Testis (tissue), 3 donors: ENCODE data around the gene RALGPS1. TPM values are rescaled to one million over a fixed set of nuclear protein-coding genes. Genes with fewer than 3 reads are reported as not detected.
A peak's percentile ranks its signal among the peaks of the same experiment; 100 is the strongest.

Source experiments
- DNase-seq: peaks from one replicate; pipeline ENCODE4 v3.0.0-alpha.2; 2019
- H3K27ac ChIP-seq, 2 donors: fragments of 200-600 bp; sonication (generic); one replicate each; pipeline ENCODE4 v1.5.1; 2019
- H3K27me3 ChIP-seq: fragments of 200-600 bp; sonication (generic); one replicate; pipeline ENCODE4 v1.5.1; 2019
- H3K36me3 ChIP-seq: fragments of 200-600 bp; sonication (generic); one replicate; pipeline ENCODE4 v1.5.1; 2017; ENCODE audit warnings: low read depth; ENCODE audit errors: missing control alignments
- H3K4me1 ChIP-seq: fragments of 200-600 bp; sonication (generic); one replicate; pipeline ENCODE4 v1.5.1; 2019
- H3K4me3 ChIP-seq, 2 donors: fragments of 200-600 bp; sonication (generic); one replicate each; pipeline ENCODE4 v1.5.1; 2017 to 2019
- H3K9me3 ChIP-seq: fragments of 200-600 bp; sonication (generic); one replicate; pipeline ENCODE4 v1.5.1; 2017
- POLR2A ChIP-seq: fragments of 450-650 bp; IDR thresholded peaks from one replicate; pipeline ENCODE4 v1.6.1; 2017; ENCODE audit warnings: antibody characterized with exemption, mild to moderate bottlenecking, moderate library complexity
- WGBS, 2 donors: methylation state at CpG; one replicate each; pipeline ENCODE4 v1.1.5; 2018; 5-methylcytosine and 5-hydroxymethylcytosine counted together
- intact Hi-C: fragments of 100-400 bp; cut with DNase I; formaldehyde crosslinking; loops from one replicate; pipeline ENCODE4 v1.15.1; 2023; ENCODE audit warnings: low total_unique reads
- polyA plus RNA-seq: library from polyadenylated mRNA; stranded (reverse); fragments of 350-450 nt; fragmentation: Illumina TruSeq; extraction: RNeasy Lipid Tissue Mini Kit (QIAGEN cat#74804); gene quantifications from one replicate; pipeline ENCODE4 v1.2.3, GENCODE V29; 2014; ENCODE audit warnings: low read depth, low replicate concordance; ENCODE audit not compliant: insufficient read depth
- total RNA-seq, 2 donors: library from RNA; depleted of rRNA; stranded (reverse); fragments of >200 nt; gene quantifications; one replicate each; pipeline ENCODE4 v1.2.3, GENCODE V29; 2016
- TF ChIP-seq, protein P1 (sequence below), 3 experiments: fragments of 450-650 bp in 2 of 3; fragments of 200-600 bp in 1 of 3; sonication (generic) in 1 of 3; IDR thresholded peaks; one replicate each; pipeline ENCODE4 v1.5.1; 2016 to 2019; ENCODE audit warnings: antibody characterized with exemption in 3 of 3, mild to moderate bottlenecking in 2 of 3, moderate library complexity in 1 of 3

Gene RALGPS1
- total and polyA plus RNA-seq, 3 donors from 2014 or later = 35.9 to 48.6 (median 36.9) TPM

DNA sequence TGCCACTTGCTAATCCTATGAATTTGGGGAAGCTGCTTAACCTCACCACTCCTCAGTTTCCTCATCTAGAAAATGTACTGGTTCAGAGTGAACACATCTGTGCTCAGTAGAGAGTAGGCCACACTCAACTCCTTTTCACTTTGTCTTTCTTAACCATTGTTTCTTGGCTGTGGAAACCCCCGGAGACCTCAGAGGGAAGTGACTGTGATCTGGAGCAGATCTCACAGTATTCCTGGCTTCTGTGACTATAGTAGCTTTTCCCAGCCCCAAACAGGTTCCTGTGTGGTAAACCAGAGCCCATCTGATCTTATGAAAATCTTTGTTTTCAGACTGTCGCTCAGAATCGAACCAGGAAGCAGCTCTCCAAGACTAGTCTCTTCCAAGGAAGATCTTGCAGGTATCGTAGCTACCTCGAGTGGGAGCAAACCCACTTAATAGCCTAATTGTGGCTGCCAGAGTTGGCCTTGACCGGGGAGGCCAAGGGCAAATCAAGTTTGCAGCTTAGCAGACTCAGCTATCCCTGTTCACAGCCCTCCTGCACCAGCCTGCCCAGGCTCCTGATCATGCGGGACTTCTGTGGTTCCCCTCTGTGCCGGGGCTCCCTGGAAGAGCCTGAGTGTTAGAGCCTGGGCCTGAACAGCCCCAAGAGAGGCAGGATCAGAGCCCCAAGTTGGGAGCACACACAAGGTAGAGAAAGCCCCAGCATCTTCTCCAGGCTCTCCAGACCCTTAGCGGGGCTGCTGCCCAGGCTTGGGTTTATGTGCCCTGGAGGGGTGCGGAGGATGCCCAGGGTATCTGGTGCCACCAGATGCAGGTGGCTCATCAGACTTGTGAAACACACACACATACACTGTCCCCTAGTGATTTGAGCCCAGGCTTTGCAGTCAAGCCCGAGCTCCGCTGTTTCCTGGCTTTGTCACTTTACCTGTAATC is 260.1 kb downstream of the RALGPS1 start:
- H3K36me3 ChIP-seq = no peaks in the 10 kb centered on the region
- peaks cover 20% of the 10 kb centered on the region for H3K4me1 ChIP-seq
- no peak overlapping the region for H3K4me3 ChIP-seq
- WGBS, 2 donors = 78 to 83% methylated on average over 4 to 12 of the region's 12 CpGs
- H3K27ac ChIP-seq = peak overlapping the region in 1 of 2 donors; percentile 3
- no peaks in the 10 kb centered on the region for H3K9me3 ChIP-seq
- no peaks in the 10 kb centered on the region for H3K27me3 ChIP-seq
- intact Hi-C loops = no loop called here
- TF ChIP-seq, protein P1, sequence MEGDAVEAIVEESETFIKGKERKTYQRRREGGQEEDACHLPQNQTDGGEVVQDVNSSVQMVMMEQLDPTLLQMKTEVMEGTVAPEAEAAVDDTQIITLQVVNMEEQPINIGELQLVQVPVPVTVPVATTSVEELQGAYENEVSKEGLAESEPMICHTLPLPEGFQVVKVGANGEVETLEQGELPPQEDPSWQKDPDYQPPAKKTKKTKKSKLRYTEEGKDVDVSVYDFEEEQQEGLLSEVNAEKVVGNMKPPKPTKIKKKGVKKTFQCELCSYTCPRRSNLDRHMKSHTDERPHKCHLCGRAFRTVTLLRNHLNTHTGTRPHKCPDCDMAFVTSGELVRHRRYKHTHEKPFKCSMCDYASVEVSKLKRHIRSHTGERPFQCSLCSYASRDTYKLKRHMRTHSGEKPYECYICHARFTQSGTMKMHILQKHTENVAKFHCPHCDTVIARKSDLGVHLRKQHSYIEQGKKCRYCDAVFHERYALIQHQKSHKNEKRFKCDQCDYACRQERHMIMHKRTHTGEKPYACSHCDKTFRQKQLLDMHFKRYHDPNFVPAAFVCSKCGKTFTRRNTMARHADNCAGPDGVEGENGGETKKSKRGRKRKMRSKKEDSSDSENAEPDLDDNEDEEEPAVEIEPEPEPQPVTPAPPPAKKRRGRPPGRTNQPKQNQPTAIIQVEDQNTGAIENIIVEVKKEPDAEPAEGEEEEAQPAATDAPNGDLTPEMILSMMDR (IDR thresholded peaks at IDR 0.05) = no peak
- TF ChIP-seq POLR2A = no peak
- peak; percentile 9 for DNase-seq

DNA sequence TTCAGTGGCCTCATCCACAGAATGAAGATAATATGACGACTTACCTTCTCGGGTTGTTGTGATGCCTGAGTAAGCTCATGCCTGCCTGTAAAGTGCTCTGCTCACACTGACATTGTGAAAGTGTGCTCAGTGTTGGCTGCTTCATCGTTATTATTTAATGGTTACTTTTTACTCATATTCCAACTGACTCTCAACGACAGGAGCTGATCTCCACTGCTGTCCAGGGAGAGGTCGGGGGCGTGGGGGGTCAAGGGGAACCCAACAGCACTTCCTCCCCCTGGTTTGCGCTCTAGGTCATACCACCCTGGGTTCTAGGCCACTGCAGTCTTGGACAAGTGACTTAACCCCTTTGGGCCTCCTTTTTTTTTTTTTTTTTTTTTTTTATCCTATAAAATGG is 260.7 kb downstream of the RALGPS1 start:
- TF ChIP-seq, protein P1 (IDR thresholded peaks at IDR 0.05) = no peak
- no peak for TF ChIP-seq POLR2A
- peak; percentile 10 for DNase-seq
- no peak overlapping the region for H3K4me3 ChIP-seq
- H3K27ac ChIP-seq = no peak overlapping the region
- H3K27me3 ChIP-seq = no peaks in the 10 kb centered on the region
- H3K36me3 ChIP-seq = no peaks in the 10 kb centered on the region
- 83 to 90% methylated on average over 7 of the region's 7 CpGs for WGBS, 2 donors
- peaks cover 23% of the 10 kb centered on the region for H3K4me1 ChIP-seq
- no peaks in the 10 kb centered on the region for H3K9me3 ChIP-seq
- intact Hi-C loops = no loop called here

DNA sequence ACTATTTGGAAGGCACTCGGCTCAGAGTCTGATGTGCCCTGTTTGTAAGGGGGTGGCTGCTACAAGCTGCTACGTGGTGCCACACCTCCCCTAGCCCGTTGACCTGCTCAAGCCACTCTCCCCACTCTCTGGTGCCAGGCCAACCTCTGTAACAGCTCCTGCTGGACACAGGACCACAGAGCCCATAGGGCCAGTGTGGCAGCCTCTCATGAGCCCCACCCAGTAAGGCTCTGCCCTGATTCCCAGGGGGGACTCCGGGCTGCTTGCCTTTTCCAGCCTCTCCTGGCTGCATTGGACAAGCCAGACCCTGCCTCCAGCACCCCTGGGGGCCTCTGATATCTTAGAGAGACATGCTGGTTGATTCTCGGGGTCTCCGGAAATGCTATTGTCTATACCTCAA is 261.2 kb downstream of the RALGPS1 start:
- TF ChIP-seq, protein P1 (IDR thresholded peaks at IDR 0.05) = no peak
- no peak for TF ChIP-seq POLR2A
- Histone ChIP-seq H3K36me3 (no peaks in the 10 kb centered on the region), H3K27ac (no peak overlapping the region), H3K9me3 (no peaks in the 10 kb centered on the region), H3K27me3 (no peaks in the 10 kb centered on the region), H3K4me1 (peaks cover 23% of the 10 kb centered on the region), H3K4me3 (no peak overlapping the region)
- peak; percentile 12 for DNase-seq
- intact Hi-C loops = no loop called here
- WGBS, 2 donors = 90 to 91% methylated on average over 6 of the region's 6 CpGs

DNA sequence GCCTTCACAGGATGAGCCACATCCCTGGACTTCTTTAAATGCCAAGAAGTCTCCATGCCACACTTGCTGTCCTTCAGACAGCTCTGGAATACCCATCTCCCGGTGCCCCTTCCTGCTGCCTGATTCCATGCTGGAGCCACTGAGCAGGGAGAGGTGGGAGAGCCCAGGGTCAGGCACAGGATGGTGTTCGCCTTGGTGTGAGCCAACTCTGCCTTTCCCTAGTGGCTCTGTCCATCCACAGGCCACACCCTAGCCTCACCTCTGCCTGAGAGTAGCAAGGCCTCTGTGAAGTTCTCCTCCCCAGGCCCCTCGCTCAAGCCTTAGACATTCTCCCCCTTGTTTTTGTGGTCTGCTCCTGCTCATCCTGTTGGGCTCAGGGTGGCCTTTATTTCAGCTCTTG is 262.0 kb downstream of the RALGPS1 start:
- no peak overlapping the region for H3K4me3 ChIP-seq
- DNase-seq = peak; percentile 7
- no peaks in the 10 kb centered on the region for H3K9me3 ChIP-seq
- WGBS, 2 donors = 96 to 97% methylated on average over 3 of the region's 3 CpGs
- peaks cover 23% of the 10 kb centered on the region for H3K4me1 ChIP-seq
- H3K36me3 ChIP-seq = no peaks in the 10 kb centered on the region
- no peak for TF ChIP-seq POLR2A
- TF ChIP-seq, protein P1 (IDR thresholded peaks at IDR 0.05) = no peak
- no peaks in the 10 kb centered on the region for H3K27me3 ChIP-seq
- intact Hi-C loops = no loop called here
- no peak overlapping the region for H3K27ac ChIP-seq
